Adrenal gland (tissue), 12 donors: ENCODE results near the gene NXPE4. TPM values are rescaled to one million over a fixed set of nuclear protein-coding genes. Genes with fewer than 3 reads are reported as not detected.
"Not testable (repeated sequence)": the region's sequence is repeated elsewhere in the genome, so short reads cannot be mapped to it uniquely, and the experiment has no call there.

ENCODE experiments used
- DNase-seq, 7 donors: peaks; one replicate each; pipeline ENCODE4 v3.0.0-alpha.2; 2019 to 2020
- H3K27ac ChIP-seq, 5 donors: fragments of 200-600 bp; sonication (generic) in 4 of 5; 1 replicate in 3 of 5; 2 replicates in 2 of 5; pipeline versions ENCODE4 v1.5.1 to v1.8.0; 2016 to 2020; ENCODE audit warnings: mild to moderate bottlenecking in 1 of 5
- H3K27me3 ChIP-seq: fragments of 200-600 bp; 2 replicates; pipeline ENCODE4 v1.8.0; 2021
- H3K36me3 ChIP-seq, 2 donors: fragments of 200-600 bp; replicated peaks in 1 of 2; 1 replicate in 1 of 2; 2 replicates in 1 of 2; pipeline versions ENCODE4 v1.5.1 to v1.8.0; 2018 to 2022
- H3K4me1 ChIP-seq, 2 donors: fragments of 200-600 bp; replicated peaks in 1 of 2; 1 replicate in 1 of 2; 2 replicates in 1 of 2; pipeline versions ENCODE4 v1.5.1 to v1.8.0; 2018 to 2021
- H3K4me3 ChIP-seq, 4 donors: fragments of 200-600 bp; sonication (generic) in 3 of 4; one replicate each; pipeline ENCODE4 v1.5.1; 2016 to 2018
- H3K9me3 ChIP-seq, 3 donors: fragments of 200-600 bp; sonication (generic) in 1 of 3; replicated peaks in 1 of 3; 1 replicate in 2 of 3; 2 replicates in 1 of 3; pipeline versions ENCODE4 v1.5.1 to v1.8.0; 2016 to 2021
- CTCF ChIP-seq, 6 experiments: fragments of 450-650 bp in 4 of 6; fragments of 200-600 bp in 2 of 6; sonication (generic) in 1 of 6; IDR thresholded peaks; 1 replicate in 5 of 6; 2 replicates in 1 of 6; pipeline versions ENCODE4 v1.5.1 to v1.8.0; 2016 to 2021; ENCODE audit warnings: antibody characterized with exemption in 6 of 6, mild to moderate bottlenecking in 2 of 6, moderate library complexity in 1 of 6
- POLR2A ChIP-seq, 2 donors: fragments of 450-650 bp; IDR thresholded peaks; one replicate each; pipeline ENCODE4 v1.6.1; 2017; ENCODE audit warnings: antibody characterized with exemption in 2 of 2, mild to moderate bottlenecking in 2 of 2, moderate library complexity in 1 of 2
- WGBS, 4 donors: extraction: QIAGEN DNeasy Blood & Tissue Kit in 2 of 4; methylation state at CpG; one replicate each; pipeline versions ENCODE4 v1.1.5 to v1.1.7; 2013 to 2017; 5-methylcytosine and 5-hydroxymethylcytosine counted together
- intact Hi-C, 2 donors: fragments of 100-400 bp; cut with DNase I; formaldehyde crosslinking; loops; one replicate each; pipeline versions ENCODE4 v1.14.1 to v1.15.0; 2022 to 2023
- polyA plus RNA-seq, 3 donors: library from polyadenylated mRNA; stranded (reverse); fragments of 200-250 nt in 2 of 3; fragments of 350-450 nt in 1 of 3; fragmentation: Illumina TruSeq in 1 of 3; extraction: RNeasy Lipid Tissue Mini Kit (QIAGEN cat#74804) in 1 of 3; gene quantifications; one replicate each; pipeline ENCODE4 v1.2.3, GENCODE V29; 2013 to 2014
- total RNA-seq, 9 donors: library from RNA; depleted of rRNA in 4 of 9; stranded (reverse); fragments of >200 nt in 4 of 9; fragments of 120-200 nt in 1 of 9; fragmentation: NEBNext Ultra II Directional in 1 of 9; extraction: Animal tissue kit (Norgen Biotek cat#: 25700) in 1 of 9; gene quantifications; one replicate each; pipeline versions ENCODE4 v1.1.0 to v1.2.4, GENCODE V29; 2013 to 2023
- donor health status: healthy with polysubstance abuse.
- donor health status: Bipolar disorder and iron deficiency.
- donor health status: DM: yes; HTN: yes; CAD: no.
- donor health status: DM: no; HTN: no; CAD: no.
- donor health status: DM: no; HTN: no; CAD: no.
- donor health status: DM: yes; HTN: yes; CAD: no.

NXPE4 gene
- total and polyA plus RNA-seq, 12 donors = not detected

GRCh38 chr11:114604179-114604813 is 8.7 kb upstream of the NXPE4 start:
- WGBS, 4 donors = 81 to 88% (median 86%) methylated on average over 13 of the region's 13 CpGs
- H3K4me3 ChIP-seq = no peak overlapping the region
- H3K4me1 ChIP-seq = no peaks in the 10 kb centered on the region
- intact Hi-C loops = no loop called here
- TF ChIP-seq CTCF (IDR thresholded peaks at IDR 0.05) (no peak), POLR2A (IDR thresholded peaks at IDR 0.05) (no peak)
- no peaks in the 10 kb centered on the region for H3K36me3 ChIP-seq
- DNase-seq = no peak
- no peak overlapping the region for H3K27ac ChIP-seq
- H3K9me3 ChIP-seq = no peaks in the 10 kb centered on the region
- H3K27me3 ChIP-seq = no peaks in the 10 kb centered on the region

- intact Hi-C loops, H3K27ac ChIP-seq, H3K36me3 ChIP-seq, H3K9me3 ChIP-seq, H3K27me3 ChIP-seq, DNase-seq, H3K4me3 ChIP-seq, H3K4me1 ChIP-seq: not testable (repeated sequence)
- 84 to 86% (median 86%) methylated on average over 7 of the region's 7 CpGs for WGBS, 4 donors
Observed at GRCh38 chr11:114603151-114603550, 7.6 kb upstream of the NXPE4 start.

GRCh38 chr11:114598461-114598860 is 2.9 kb upstream of the NXPE4 start:
- Histone ChIP-seq H3K27me3 (no peaks in the 10 kb centered on the region), H3K4me1 (no peaks in the 10 kb centered on the region), H3K36me3 (no peaks in the 10 kb centered on the region), H3K9me3 (no peaks in the 10 kb centered on the region), H3K27ac (no peak overlapping the region), H3K4me3 (no peak overlapping the region)
- intact Hi-C loops = no loop called here
- no peak for DNase-seq
- TF ChIP-seq CTCF (IDR thresholded peaks at IDR 0.05) = no peak
- TF ChIP-seq POLR2A (IDR thresholded peaks at IDR 0.05) = no peak
- 60 to 87% (median 78%) methylated on average over 1 of the region's 1 CpG for WGBS, 4 donors

GRCh38 chr11:114596175-114596919 is 761 bp upstream of the NXPE4 start:
- no peaks in the 10 kb centered on the region for H3K27me3 ChIP-seq
- no peaks in the 10 kb centered on the region for H3K4me1 ChIP-seq
- H3K36me3 ChIP-seq = no peaks in the 10 kb centered on the region
- no peak overlapping the region for H3K4me3 ChIP-seq
- no peak for TF ChIP-seq POLR2A (IDR thresholded peaks at IDR 0.05)
- TF ChIP-seq CTCF (IDR thresholded peaks at IDR 0.05) = no peak
- no peak for DNase-seq
- no peak overlapping the region for H3K27ac ChIP-seq
- intact Hi-C loops = no loop called here
- WGBS, 4 donors = 25 to 70% (median 56%) methylated on average over 1 of the region's 1 CpG
- H3K9me3 ChIP-seq = no peaks in the 10 kb centered on the region

- no peaks in the 10 kb centered on the region for H3K4me1 ChIP-seq
- H3K27ac ChIP-seq = no peak overlapping the region
- H3K4me3 ChIP-seq = no peak overlapping the region
- no peak for DNase-seq
- no peak for TF ChIP-seq POLR2A (IDR thresholded peaks at IDR 0.05)
- no peak for TF ChIP-seq CTCF (IDR thresholded peaks at IDR 0.05)
- no peaks in the 10 kb centered on the region for H3K9me3 ChIP-seq
- H3K36me3 ChIP-seq = no peaks in the 10 kb centered on the region
- intact Hi-C loops = no loop called here
- WGBS, 4 donors = 60 to 69% (median 62%) methylated on average over 3 of the region's 3 CpGs
- H3K27me3 ChIP-seq = no peaks in the 10 kb centered on the region
Observed at GRCh38 chr11:114594703-114595102, 883 bp downstream of the NXPE4 start.
